B cell (primary cell): ENCODE results near the gene TTF1. TPM values are rescaled to one million over a fixed set of nuclear protein-coding genes. Genes with fewer than 3 reads are reported as not detected.

Experiments used
- ATAC-seq: fragments of 200-7000 bp; cut with Tn5 transposase; one replicate; pipeline ENCODE4 v1.10.0; 2021; ENCODE audit warnings: low read depth, mild to moderate bottlenecking, moderate number of reproducible peaks, moderate library complexity
- CTCF ChIA-PET: fragments of 350-600 bp; sonication (Branson Sonifier 250); formaldehyde crosslinking; loops from one replicate; lab custom pipeline; 2021; ENCODE audit warnings: antibody characterized with exemption, inconsistent platforms; lab: Charles Lee
- POLR2A ChIA-PET: fragments of 350-600 bp; sonication (Branson Sonifier 250); formaldehyde crosslinking; loops from one replicate; lab custom pipeline; 2021; ENCODE audit warnings: antibody characterized with exemption; lab: Charles Lee
- DNase-seq: peaks from one replicate; pipeline ENCODE4 v3.0.0; 2013
- H2AFZ ChIP-seq: 2 replicates; pipeline ENCODE4 v1.6.1; 2012; ENCODE audit warnings: mild to moderate bottlenecking, low read depth, low read length; ENCODE audit not compliant: insufficient read depth, poor library complexity, severe bottlenecking
- H3K27ac ChIP-seq, 2 donors: 1 replicate in 1 of 2; 2 replicates in 1 of 2; pipeline ENCODE4 v1.5.1; 2012 to 2013; ENCODE audit warnings: low read length in 2 of 2, mild to moderate bottlenecking in 2 of 2, moderate library complexity in 1 of 2
- H3K27me3 ChIP-seq, 4 experiments: fragments of 200-600 bp in 1 of 4; sonication (generic) in 1 of 4; replicated peaks in 1 of 4; 1 replicate in 2 of 4; 2 replicates in 2 of 4; pipeline versions ENCODE4 v1.6.1 to v1.7.0; 2013 to 2016; ENCODE audit warnings: low read length in 3 of 4, mild to moderate bottlenecking in 2 of 4, mixed read lengths in 1 of 4, moderate library complexity in 1 of 4; ENCODE audit not compliant: insufficient read depth in 4 of 4, control insufficient read depth in 3 of 4; ENCODE audit errors: control extremely low read depth in 1 of 4
- H3K36me3 ChIP-seq, 2 experiments: replicated peaks in 1 of 2; 1 replicate in 1 of 2; 2 replicates in 1 of 2; pipeline versions ENCODE4 v1.6.1 to v1.7.1; 2013; ENCODE audit warnings: low read length in 1 of 2; ENCODE audit not compliant: insufficient read depth in 2 of 2, control insufficient read depth in 1 of 2; ENCODE audit errors: control extremely low read depth in 1 of 2, extremely low read depth in 1 of 2
- H3K4me1 ChIP-seq, 2 donors: fragments of 200-600 bp in 1 of 2; sonication (generic) in 1 of 2; 1 replicate in 1 of 2; 2 replicates in 1 of 2; pipeline versions ENCODE4 v1.5.1 to v1.6.1; 2013 to 2017; ENCODE audit warnings: low read length in 2 of 2; ENCODE audit not compliant: control insufficient read depth in 2 of 2, insufficient read depth in 2 of 2
- H3K4me2 ChIP-seq: replicated peaks from 2 replicates; pipeline ENCODE3; 2012; ENCODE audit warnings: mild to moderate bottlenecking, low read depth, low read length; ENCODE audit not compliant: poor library complexity, severe bottlenecking
- H3K4me3 ChIP-seq, 5 experiments: fragments of 200-600 bp in 1 of 5; sonication (generic) in 1 of 5; 1 replicate in 3 of 5; 2 replicates in 2 of 5; pipeline versions ENCODE4 v1.5.1 to v1.7.0; 2011 to 2016; ENCODE audit warnings: low read length in 4 of 5, mild to moderate bottlenecking in 4 of 5, low read depth in 2 of 5, control low read depth in 1 of 5, moderate library complexity in 1 of 5; ENCODE audit not compliant: insufficient read depth in 1 of 5; ENCODE audit errors: control extremely low read depth in 1 of 5, extremely low read depth in 1 of 5
- H3K79me2 ChIP-seq: fragments of 200-600 bp; sonication (generic); one replicate; pipeline ENCODE4 v1.6.0; 2016; ENCODE audit warnings: low read length; ENCODE audit not compliant: control insufficient read depth, insufficient read depth
- H3K9ac ChIP-seq: fragments of 200-600 bp; sonication (generic); 2 replicates; pipeline ENCODE4 v1.6.1; 2017; ENCODE audit warnings: mild to moderate bottlenecking, low read length, moderate library complexity
- H3K9me3 ChIP-seq, 3 donors: one replicate each; pipeline versions ENCODE4 v1.6.1 to v1.7.1; 2013; ENCODE audit warnings: low read length in 2 of 3; ENCODE audit not compliant: control insufficient read depth in 2 of 3, insufficient read depth in 1 of 3; ENCODE audit errors: control extremely low read depth in 1 of 3
- H4K20me1 ChIP-seq: 2 replicates; pipeline ENCODE4 v1.6.0; 2012; ENCODE audit warnings: mild to moderate bottlenecking, low read length; ENCODE audit not compliant: insufficient read depth, control insufficient read depth, poor library complexity, severe bottlenecking
- H3K27ac Mint-ChIP-seq: one replicate; pipeline ENCODE4 v1.8.0; 2021; ENCODE audit warnings: mixed read lengths
- H3K27me3 Mint-ChIP-seq: one replicate; pipeline ENCODE4 v1.8.0; 2021; ENCODE audit warnings: mixed read lengths
- H3K4me1 Mint-ChIP-seq: one replicate; pipeline ENCODE4 v1.8.0; 2021; ENCODE audit warnings: mixed read lengths
- H3K4me3 Mint-ChIP-seq: one replicate; pipeline ENCODE4 v1.8.0; 2021; ENCODE audit warnings: mixed read lengths
- H3K9me3 Mint-ChIP-seq: one replicate; pipeline ENCODE4 v1.8.0; 2022; ENCODE audit warnings: mixed read lengths; ENCODE audit not compliant: insufficient read depth
- CTCF ChIP-seq: fragments of 200-600 bp; IDR thresholded peaks from one replicate; pipeline ENCODE4 v1.8.0; 2022; ENCODE audit warnings: antibody characterized with exemption, mild to moderate bottlenecking
- EZH2 ChIP-seq: IDR thresholded peaks from 2 replicates; pipeline ENCODE4 v1.6.1; 2012; ENCODE audit warnings: borderline replicate concordance, low read depth, mild to moderate bottlenecking, moderate library complexity, low read length; ENCODE audit not compliant: insufficient read depth, poor library complexity, severe bottlenecking
- WGBS: methylation state at CpG from one replicate; pipeline ENCODE4 v1.1.5; 2013; ENCODE audit warnings: missing lambda C conversion rate; ENCODE audit not compliant: insufficient coverage; 5-methylcytosine and 5-hydroxymethylcytosine counted together
- intact Hi-C: fragments of 100-400 bp; cut with micrococcal nuclease; formaldehyde crosslinking; loops from one replicate; pipeline ENCODE4 v1.10.0; 2022
- polyA plus RNA-seq: library from polyadenylated mRNA; depleted of rRNA; stranded (reverse); fragments of >200 nt; gene quantifications from 2 replicates; pipeline ENCODE4 v1.2.3, GENCODE V29; 2012
- total RNA-seq, 2 donors: library from RNA; stranded (reverse); fragments of 120-200 nt in 1 of 2; gene quantifications; 1 replicate in 1 of 2; 2 replicates in 1 of 2; pipeline versions ENCODE4 v1.2.3 to v1.2.4, GENCODE V29; 2013 to 2022

TTF1 gene
- total and polyA plus RNA-seq, 2 donors (not counting 1 experiment from before 2014, with no cell fraction given) = 12.3 to 26.3 TPM

GRCh38 chr9:132411091-132411508 is 4.5 kb upstream of the TTF1 start:
- CTCF ChIA-PET = interaction anchor here (1.4 to 1.5 kb wide), 2 partner anchors 58 to 60 kb away, joined by 5 read pairs; no protein-coding TSS in a partner anchor
- no peaks in the 10 kb centered on the region for H4K20me1 ChIP-seq
- POLR2A ChIA-PET = no interaction called here
- H3K27ac ChIP-seq = no peak overlapping the region
- no peak for TF ChIP-seq EZH2
- TF ChIP-seq CTCF = peak; percentile 81
- peaks cover 27% of the 10 kb centered on the region for H3K27me3 Mint-ChIP-seq
- peaks cover 35% of the 10 kb centered on the region for H3K4me1 Mint-ChIP-seq
- intact Hi-C loops = loop anchor here (2.0 to 5.0 kb wide), 4 partner anchors 96 to 491 kb away; no protein-coding TSS in a partner anchor
- no peaks in the 10 kb centered on the region for H3K9me3 ChIP-seq
- no peaks in the 10 kb centered on the region for H3K9me3 Mint-ChIP-seq
- peak overlapping the region; percentile 66 for H3K9ac ChIP-seq
- H3K4me1 ChIP-seq = peaks cover 32 to 37% of the 10 kb centered on the region in 2 donors
- peak; percentile 88 for DNase-seq
- H3K27ac Mint-ChIP-seq = peak overlapping the region; percentile 46
- peak overlapping the region; percentile 86 for H3K4me3 Mint-ChIP-seq
- H3K4me2 ChIP-seq = peak overlapping the region; percentile 98
- peaks cover 31% of the 10 kb centered on the region for H3K79me2 ChIP-seq
- H3K36me3 ChIP-seq = no peaks in the 10 kb centered on the region
- peak overlapping the region; percentile 1 to 73 (median 56) for H3K4me3 ChIP-seq
- H3K27me3 ChIP-seq = peaks cover 0 to 44% (median 24%) of the 10 kb centered on the region in 4 experiments
- 0% methylated on average over 16 of the region's 20 CpGs for WGBS
- peak; percentile 61 for ATAC-seq
- H2AFZ ChIP-seq = peak overlapping the region; percentile 95

DNA sequence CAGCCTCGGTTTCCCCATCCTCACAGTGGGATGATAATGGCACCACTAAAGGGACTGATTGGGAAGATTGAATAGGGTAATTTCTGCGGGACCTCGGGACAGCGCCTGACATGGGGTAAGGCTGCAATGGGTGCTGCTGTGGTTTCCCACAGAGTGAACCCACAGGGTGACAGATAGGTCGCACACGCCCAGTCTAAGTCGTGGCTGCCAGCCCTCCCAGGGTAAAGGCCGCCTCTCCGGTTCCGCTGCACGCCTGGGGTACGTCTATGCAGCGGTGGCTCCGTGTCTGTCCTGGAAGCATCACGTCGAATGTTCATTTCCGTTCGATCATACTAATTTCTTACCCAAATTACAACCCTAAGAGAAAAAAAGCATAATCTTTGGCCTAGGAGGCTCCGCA is 4.0 kb upstream of the TTF1 start:
- Histone ChIP-seq H3K27ac (no peak overlapping the region), H3K9me3 (no peaks in the 10 kb centered on the region), H3K4me1 (peaks cover 36 to 41% of the 10 kb centered on the region in 2 donors), H3K4me3 (peak overlapping the region; percentile 1 to 73 (median 56)), H3K79me2 (peaks cover 35% of the 10 kb centered on the region), H3K36me3 (no peaks in the 10 kb centered on the region), H4K20me1 (peaks cover 3% of the 10 kb centered on the region), H2AFZ (peak overlapping the region; percentile 95), H3K9ac (peak overlapping the region; percentile 66), H3K27me3 (peaks cover 0 to 41% (median 24%) of the 10 kb centered on the region in 4 experiments), H3K4me2 (peak overlapping the region; percentile 98)
- H3K9me3 Mint-ChIP-seq = no peaks in the 10 kb centered on the region
- intact Hi-C loops = loop anchor here (2.0 to 5.0 kb wide), 4 partner anchors 97 to 492 kb away; no protein-coding TSS in a partner anchor
- TF ChIP-seq CTCF = no peak
- no peak for TF ChIP-seq EZH2
- H3K27me3 Mint-ChIP-seq = peaks cover 26% of the 10 kb centered on the region
- ATAC-seq = no peak
- ChIA-PET CTCF (interaction anchor here (1.4 to 1.5 kb wide), 2 partner anchors 57 to 59 kb away, joined by 5 read pairs; no protein-coding TSS in a partner anchor), POLR2A (interaction anchor here (0.6 to 0.9 kb wide), 6 partner anchors 26 to 1615 kb away, joined by 3 to 6 read pairs (median 4); no protein-coding TSS in a partner anchor)
- peaks cover 40% of the 10 kb centered on the region for H3K4me1 Mint-ChIP-seq
- peak overlapping the region; percentile 46 for H3K27ac Mint-ChIP-seq
- WGBS = 8% methylated on average over 18 of the region's 19 CpGs
- DNase-seq = no peak
- H3K4me3 Mint-ChIP-seq = peak overlapping the region; percentile 86
